ENCODE measurements around the gene CDS2.

Gene CDS2

DNA sequence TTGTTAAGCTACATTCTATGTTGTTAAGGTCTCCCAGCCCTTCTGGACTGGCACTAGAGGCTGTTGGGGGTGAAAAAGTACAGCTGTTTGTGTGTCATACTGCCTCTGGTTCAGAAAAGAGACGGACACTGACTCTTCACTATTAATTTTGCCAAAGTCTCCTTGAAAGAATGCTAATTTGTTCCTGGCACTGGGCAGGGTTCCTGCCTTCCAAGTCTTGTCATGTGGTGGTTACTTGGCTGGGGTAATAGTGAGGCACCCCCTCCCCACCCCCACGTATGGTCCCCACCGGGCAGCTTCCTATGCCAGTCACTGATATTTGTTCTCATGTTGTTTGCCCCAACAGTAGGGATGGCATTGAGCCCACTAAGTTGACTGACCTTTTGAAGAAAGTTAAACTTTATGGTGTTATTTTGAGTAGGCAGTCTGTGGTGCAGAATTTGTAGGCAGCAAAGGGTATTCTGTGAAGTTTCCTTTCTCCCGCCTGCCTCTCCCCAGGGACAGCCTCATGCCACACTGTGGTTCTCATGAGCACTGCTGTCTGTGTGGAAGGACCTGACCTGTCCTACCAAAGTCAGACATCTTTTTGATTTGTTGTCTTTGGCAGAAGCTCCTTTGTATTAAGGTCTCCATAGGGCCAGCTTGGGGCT is 8.7 kb downstream of the CDS2 start:
- ATAC-seq: no peak
- TF ChIP-seq ZNF565 (CRISPR knock-in tag; conservative IDR thresholded peaks at IDR 0.05; ENCODE audit: low read depth) (no peak), ESRRG (CRISPR knock-in tag; IDR thresholded peaks at IDR 0.05) (no peak), GLIS3 (CRISPR knock-in tag; IDR thresholded peaks at IDR 0.05) (no peak), CSDC2 (CRISPR knock-in tag; IDR thresholded peaks at IDR 0.05) (no peak), ZNF8 (CRISPR knock-in tag; IDR thresholded peaks at IDR 0.05) (no peak), TCF4 (CRISPR knock-in tag; IDR thresholded peaks at IDR 0.05; ENCODE audit: borderline replicate concordance) (no peak), SNAI2 (CRISPR knock-in tag; IDR thresholded peaks at IDR 0.05) (no peak), ZFP30 (CRISPR knock-in tag; IDR thresholded peaks at IDR 0.05) (no peak), ARNTL (CRISPR knock-in tag; IDR thresholded peaks at IDR 0.05; ENCODE audit: borderline replicate concordance, low read depth) (no peak), RARB (CRISPR knock-in tag; IDR thresholded peaks at IDR 0.05) (no peak), ISL1 (CRISPR knock-in tag; IDR thresholded peaks at IDR 0.05) (no peak), BACH2 (CRISPR knock-in tag; IDR thresholded peaks at IDR 0.05; ENCODE audit: borderline replicate concordance) (no peak), ZFP3 (CRISPR knock-in tag; IDR thresholded peaks at IDR 0.05) (no peak), ZNF70 (CRISPR knock-in tag; IDR thresholded peaks at IDR 0.05) (no peak), OSR1 (CRISPR knock-in tag; IDR thresholded peaks at IDR 0.05) (no peak)
- TF ChIP-seq, protein P1, sequence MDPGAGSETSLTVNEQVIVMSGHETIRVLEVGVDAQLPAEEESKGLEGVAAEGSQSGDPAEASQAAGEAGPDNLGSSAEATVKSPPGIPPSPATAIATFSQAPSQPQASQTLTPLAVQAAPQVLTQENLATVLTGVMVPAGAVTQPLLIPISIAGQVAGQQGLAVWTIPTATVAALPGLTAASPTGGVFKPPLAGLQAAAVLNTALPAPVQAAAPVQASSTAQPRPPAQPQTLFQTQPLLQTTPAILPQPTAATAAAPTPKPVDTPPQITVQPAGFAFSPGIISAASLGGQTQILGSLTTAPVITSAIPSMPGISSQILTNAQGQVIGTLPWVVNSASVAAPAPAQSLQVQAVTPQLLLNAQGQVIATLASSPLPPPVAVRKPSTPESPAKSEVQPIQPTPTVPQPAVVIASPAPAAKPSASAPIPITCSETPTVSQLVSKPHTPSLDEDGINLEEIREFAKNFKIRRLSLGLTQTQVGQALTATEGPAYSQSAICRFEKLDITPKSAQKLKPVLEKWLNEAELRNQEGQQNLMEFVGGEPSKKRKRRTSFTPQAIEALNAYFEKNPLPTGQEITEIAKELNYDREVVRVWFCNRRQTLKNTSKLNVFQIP (CRISPR knock-in tag; IDR thresholded peaks at IDR 0.05; ENCODE audit: borderline replicate concordance, low read depth): no peak
- TF ChIP-seq, protein P2, sequence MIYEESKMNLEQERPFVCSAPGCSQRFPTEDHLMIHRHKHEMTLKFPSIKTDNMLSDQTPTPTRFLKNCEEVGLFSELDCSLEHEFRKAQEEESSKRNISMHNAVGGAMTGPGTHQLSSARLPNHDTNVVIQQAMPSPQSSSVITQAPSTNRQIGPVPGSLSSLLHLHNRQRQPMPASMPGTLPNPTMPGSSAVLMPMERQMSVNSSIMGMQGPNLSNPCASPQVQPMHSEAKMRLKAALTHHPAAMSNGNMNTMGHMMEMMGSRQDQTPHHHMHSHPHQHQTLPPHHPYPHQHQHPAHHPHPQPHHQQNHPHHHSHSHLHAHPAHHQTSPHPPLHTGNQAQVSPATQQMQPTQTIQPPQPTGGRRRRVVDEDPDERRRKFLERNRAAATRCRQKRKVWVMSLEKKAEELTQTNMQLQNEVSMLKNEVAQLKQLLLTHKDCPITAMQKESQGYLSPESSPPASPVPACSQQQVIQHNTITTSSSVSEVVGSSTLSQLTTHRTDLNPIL (CRISPR knock-in tag; IDR thresholded peaks at IDR 0.05; ENCODE audit: low read depth): no peak
- TF ChIP-seq, protein P3, sequence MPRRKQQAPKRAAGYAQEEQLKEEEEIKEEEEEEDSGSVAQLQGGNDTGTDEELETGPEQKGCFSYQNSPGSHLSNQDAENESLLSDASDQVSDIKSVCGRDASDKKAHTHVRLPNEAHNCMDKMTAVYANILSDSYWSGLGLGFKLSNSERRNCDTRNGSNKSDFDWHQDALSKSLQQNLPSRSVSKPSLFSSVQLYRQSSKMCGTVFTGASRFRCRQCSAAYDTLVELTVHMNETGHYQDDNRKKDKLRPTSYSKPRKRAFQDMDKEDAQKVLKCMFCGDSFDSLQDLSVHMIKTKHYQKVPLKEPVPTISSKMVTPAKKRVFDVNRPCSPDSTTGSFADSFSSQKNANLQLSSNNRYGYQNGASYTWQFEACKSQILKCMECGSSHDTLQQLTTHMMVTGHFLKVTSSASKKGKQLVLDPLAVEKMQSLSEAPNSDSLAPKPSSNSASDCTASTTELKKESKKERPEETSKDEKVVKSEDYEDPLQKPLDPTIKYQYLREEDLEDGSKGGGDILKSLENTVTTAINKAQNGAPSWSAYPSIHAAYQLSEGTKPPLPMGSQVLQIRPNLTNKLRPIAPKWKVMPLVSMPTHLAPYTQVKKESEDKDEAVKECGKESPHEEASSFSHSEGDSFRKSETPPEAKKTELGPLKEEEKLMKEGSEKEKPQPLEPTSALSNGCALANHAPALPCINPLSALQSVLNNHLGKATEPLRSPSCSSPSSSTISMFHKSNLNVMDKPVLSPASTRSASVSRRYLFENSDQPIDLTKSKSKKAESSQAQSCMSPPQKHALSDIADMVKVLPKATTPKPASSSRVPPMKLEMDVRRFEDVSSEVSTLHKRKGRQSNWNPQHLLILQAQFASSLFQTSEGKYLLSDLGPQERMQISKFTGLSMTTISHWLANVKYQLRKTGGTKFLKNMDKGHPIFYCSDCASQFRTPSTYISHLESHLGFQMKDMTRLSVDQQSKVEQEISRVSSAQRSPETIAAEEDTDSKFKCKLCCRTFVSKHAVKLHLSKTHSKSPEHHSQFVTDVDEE (CRISPR knock-in tag; IDR thresholded peaks at IDR 0.05): no peak

DNA sequence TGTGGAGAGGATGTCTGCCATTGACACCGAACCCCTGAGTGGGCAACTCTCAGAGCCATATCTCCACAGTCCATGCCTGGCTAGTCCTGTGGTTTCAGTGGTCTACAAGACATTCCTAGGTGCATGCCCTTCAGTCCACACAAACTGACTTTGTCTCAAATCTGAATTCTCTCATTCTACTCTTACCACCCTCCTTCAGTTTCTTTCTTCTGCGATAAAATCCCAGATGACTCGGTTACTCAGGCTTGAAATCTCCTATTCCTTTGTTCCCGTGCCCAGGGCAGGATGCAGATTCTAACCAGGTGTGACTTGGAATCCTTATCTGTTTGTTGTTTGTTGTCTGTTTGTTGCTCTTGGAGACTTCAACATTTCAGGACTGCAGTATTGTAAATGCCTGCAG is 9.3 kb downstream of the CDS2 start:
- ATAC-seq: no peak
- no peak for TF ChIP-seq ZFP3 (CRISPR knock-in tag; IDR thresholded peaks at IDR 0.05)
- no peak for TF ChIP-seq ZNF8 (CRISPR knock-in tag; IDR thresholded peaks at IDR 0.05)
- TF ChIP-seq RARB (CRISPR knock-in tag; IDR thresholded peaks at IDR 0.05): no peak
- TF ChIP-seq, protein P4, sequence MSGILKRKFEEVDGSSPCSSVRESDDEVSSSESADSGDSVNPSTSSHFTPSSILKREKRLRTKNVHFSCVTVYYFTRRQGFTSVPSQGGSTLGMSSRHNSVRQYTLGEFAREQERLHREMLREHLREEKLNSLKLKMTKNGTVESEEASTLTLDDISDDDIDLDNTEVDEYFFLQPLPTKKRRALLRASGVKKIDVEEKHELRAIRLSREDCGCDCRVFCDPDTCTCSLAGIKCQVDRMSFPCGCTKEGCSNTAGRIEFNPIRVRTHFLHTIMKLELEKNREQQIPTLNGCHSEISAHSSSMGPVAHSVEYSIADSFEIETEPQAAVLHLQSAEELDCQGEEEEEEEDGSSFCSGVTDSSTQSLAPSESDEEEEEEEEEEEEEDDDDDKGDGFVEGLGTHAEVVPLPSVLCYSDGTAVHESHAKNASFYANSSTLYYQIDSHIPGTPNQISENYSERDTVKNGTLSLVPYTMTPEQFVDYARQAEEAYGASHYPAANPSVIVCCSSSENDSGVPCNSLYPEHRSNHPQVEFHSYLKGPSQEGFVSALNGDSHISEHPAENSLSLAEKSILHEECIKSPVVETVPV (CRISPR knock-in tag; IDR thresholded peaks at IDR 0.05): no peak
- no peak for TF ChIP-seq ISL1 (CRISPR knock-in tag; IDR thresholded peaks at IDR 0.05)
- no peak for TF ChIP-seq TOX (CRISPR knock-in tag; IDR thresholded peaks at IDR 0.05; ENCODE audit: borderline replicate concordance)
- no peak for TF ChIP-seq BACH2 (CRISPR knock-in tag; IDR thresholded peaks at IDR 0.05; ENCODE audit: borderline replicate concordance)
- TF ChIP-seq, protein P3 (CRISPR knock-in tag; IDR thresholded peaks at IDR 0.05): no peak
- TF ChIP-seq CSDC2 (CRISPR knock-in tag; IDR thresholded peaks at IDR 0.05): no peak
- TF ChIP-seq, protein P2 (CRISPR knock-in tag; IDR thresholded peaks at IDR 0.05; ENCODE audit: low read depth): no peak
- TF ChIP-seq PPARA (CRISPR knock-in tag; IDR thresholded peaks at IDR 0.05; ENCODE audit: borderline replicate concordance): no peak
- no peak for TF ChIP-seq ZC3H10 (CRISPR knock-in tag; IDR thresholded peaks at IDR 0.05)
- TF ChIP-seq, protein P5, sequence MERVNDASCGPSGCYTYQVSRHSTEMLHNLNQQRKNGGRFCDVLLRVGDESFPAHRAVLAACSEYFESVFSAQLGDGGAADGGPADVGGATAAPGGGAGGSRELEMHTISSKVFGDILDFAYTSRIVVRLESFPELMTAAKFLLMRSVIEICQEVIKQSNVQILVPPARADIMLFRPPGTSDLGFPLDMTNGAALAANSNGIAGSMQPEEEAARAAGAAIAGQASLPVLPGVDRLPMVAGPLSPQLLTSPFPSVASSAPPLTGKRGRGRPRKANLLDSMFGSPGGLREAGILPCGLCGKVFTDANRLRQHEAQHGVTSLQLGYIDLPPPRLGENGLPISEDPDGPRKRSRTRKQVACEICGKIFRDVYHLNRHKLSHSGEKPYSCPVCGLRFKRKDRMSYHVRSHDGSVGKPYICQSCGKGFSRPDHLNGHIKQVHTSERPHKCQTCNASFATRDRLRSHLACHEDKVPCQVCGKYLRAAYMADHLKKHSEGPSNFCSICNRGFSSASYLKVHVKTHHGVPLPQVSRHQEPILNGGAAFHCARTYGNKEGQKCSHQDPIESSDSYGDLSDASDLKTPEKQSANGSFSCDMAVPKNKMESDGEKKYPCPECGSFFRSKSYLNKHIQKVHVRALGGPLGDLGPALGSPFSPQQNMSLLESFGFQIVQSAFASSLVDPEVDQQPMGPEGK (CRISPR knock-in tag; IDR thresholded peaks at IDR 0.05; ENCODE audit: borderline replicate concordance): no peak
- TF ChIP-seq SNAI2 (CRISPR knock-in tag; IDR thresholded peaks at IDR 0.05): no peak
- TF ChIP-seq ZNF70 (CRISPR knock-in tag; IDR thresholded peaks at IDR 0.05): no peak
- no peak for TF ChIP-seq ARNTL (CRISPR knock-in tag; IDR thresholded peaks at IDR 0.05; ENCODE audit: borderline replicate concordance, low read depth)
- TF ChIP-seq ZFP30 (CRISPR knock-in tag; IDR thresholded peaks at IDR 0.05): no peak
- TF ChIP-seq GLIS3 (CRISPR knock-in tag; IDR thresholded peaks at IDR 0.05): no peak

All from SK-N-SH treated with all-trans-retinoic acid at 6 μM for 48 hours (cell line).